Heart left ventricle (tissue), 13 donors: Measurements from ENCODE around the gene DTX3.

Experiments used
- CTCF ChIP-seq, 12 donors: fragments of 200-600 bp; sonication (generic) in 4 of 12; IDR thresholded peaks; one replicate each; pipeline versions ENCODE4 v1.5.0 to v1.8.0; 2018 to 2022; ENCODE audit warnings: antibody characterized with exemption in 12 of 12, mild to moderate bottlenecking in 5 of 12
- POLR2A ChIP-seq, 2 donors: fragments of 450-650 bp; IDR thresholded peaks; one replicate each; pipeline ENCODE4 v1.6.1; 2017; ENCODE audit warnings: antibody characterized with exemption in 2 of 2, mild to moderate bottlenecking in 2 of 2, moderate library complexity in 2 of 2
- donor health status: ischemic (EF 13 %, LVEDD 7.1; RV severe dilation, severe dysfunction).
- donor health status: DM: no; HTN: yes; CAD: no.
- donor health status: DM: no; HTN: no; CAD: no.
- donor health status: ischemic (EF 25% LVEDD 6.9; RV normal size, moderate dysfunction).
- donor health status: ischemic (EF 25% LVEDD 5.7; RV mildly dilated, moderate dysfunction).
- donor health status: ischemic (EF 35%, LVEDD 5.7; RV mildly dilated, moderate dysfunction).
- donor health status: nonischemic (EF 11% LVEDD 7.7; RV severe dilation, severe dysfunction).
- donor health status: DM: yes; HTN: yes; CAD: no.
- donor health status: PGD.
- donor health status: ischemic (EF 29% LVEDD 5.4; RV normal size, mild dysfunction).
- donor health status: nonischemic (EF 23%, LVEDD 6.1; RV moderate dilation, normal function).

- TF ChIP-seq POLR2A (IDR thresholded peaks at IDR 0.05): no peak
- TF ChIP-seq CTCF (IDR thresholded peaks at IDR 0.05): no peak
Observed at GRCh38 chr12:57606821-57607220, 2.2 kb downstream of the DTX3 start.
